Activated gamma-delta T cell treated with anti-CD3 and anti-CD28 coated beads, Interleukin-2, amount 50 U/mL, for 16 hours (primary cell): ENCODE data around the gene MDP1.
A peak's percentile ranks its signal among the peaks of the same experiment; 100 is the strongest.
"Not testable (repeated sequence)": the region's sequence is repeated elsewhere in the genome, so short reads cannot be mapped to it uniquely, and the experiment has no call there.

Experiments
- DNase-seq: peaks from one replicate; pipeline ENCODE4 v3.0.0-alpha.2; 2020; ENCODE audit warnings: low read depth

MDP1 gene

GRCh38 chr14:24250354-24250753 is 34.5 kb upstream of the MDP1 start:
- DNase-seq, result no peak

- no peak for DNase-seq
Observed at GRCh38 chr14:24249230-24250021, 33.6 kb upstream of the MDP1 start.

GRCh38 chr14:24247422-24247821 is 31.6 kb upstream of the MDP1 start:
- no peak for DNase-seq

- no peak for DNase-seq
Observed at GRCh38 chr14:24246765-24247212, 30.9 kb upstream of the MDP1 start.

- DNase-seq, result not testable (repeated sequence)
Observed at GRCh38 chr14:24245350-24245749, 29.5 kb upstream of the MDP1 start.

- no peak for DNase-seq
Observed at GRCh38 chr14:24243336-24243836, 27.5 kb upstream of the MDP1 start.

- DNase-seq, result peak; percentile 87
Observed at GRCh38 chr14:24241829-24242443, 26.1 kb upstream of the MDP1 start.

- DNase-seq, result no peak
Observed at GRCh38 chr14:24240110-24240918, 24.4 kb upstream of the MDP1 start.

GRCh38 chr14:24238527-24239037 is 22.7 kb upstream of the MDP1 start:
- DNase-seq, result no peak

- DNase-seq, result no peak
Observed at GRCh38 chr14:24238123-24238522, 22.3 kb upstream of the MDP1 start.

GRCh38 chr14:24237463-24237955 is 21.6 kb upstream of the MDP1 start:
- DNase-seq, result no peak

GRCh38 chr14:24236689-24237462 is 21.0 kb upstream of the MDP1 start:
- DNase-seq, result no peak

GRCh38 chr14:24235804-24236688 is 20.2 kb upstream of the MDP1 start:
- DNase-seq, result no peak

- no peak for DNase-seq
Observed at GRCh38 chr14:24234095-24235005, 18.5 kb upstream of the MDP1 start.

- no peak for DNase-seq
Observed at GRCh38 chr14:24233538-24233866, 17.6 kb upstream of the MDP1 start.

- DNase-seq, result no peak
Observed at GRCh38 chr14:24232645-24233537, 17.0 kb upstream of the MDP1 start, which contains the start of gene GMPR2. TSS of gene GMPR2 (plus strand) at chr14:24232929. CDS start at chr14:24233254, 325 bp downstream.

GRCh38 chr14:24232121-24232644 is 16.3 kb upstream of the MDP1 start, which contains the start of gene NEDD8:
TSS of gene NEDD8 (minus strand) at chr14:24232367. CDS start at chr14:24232267, 100 bp downstream.
- DNase-seq, result peak; percentile 77
